HG03442 (cell line): Measurements from ENCODE around the gene SPRR1A.

Experiments used
- ATAC-seq: cut with Tn5 transposase; IDR thresholded peaks from one replicate; pipeline ENCODE4 v1.9.1; 2021; ENCODE audit warnings: mild to moderate bottlenecking, moderate library complexity; ENCODE audit not compliant: unreplicated experiment

SPRR1A gene

DNA sequence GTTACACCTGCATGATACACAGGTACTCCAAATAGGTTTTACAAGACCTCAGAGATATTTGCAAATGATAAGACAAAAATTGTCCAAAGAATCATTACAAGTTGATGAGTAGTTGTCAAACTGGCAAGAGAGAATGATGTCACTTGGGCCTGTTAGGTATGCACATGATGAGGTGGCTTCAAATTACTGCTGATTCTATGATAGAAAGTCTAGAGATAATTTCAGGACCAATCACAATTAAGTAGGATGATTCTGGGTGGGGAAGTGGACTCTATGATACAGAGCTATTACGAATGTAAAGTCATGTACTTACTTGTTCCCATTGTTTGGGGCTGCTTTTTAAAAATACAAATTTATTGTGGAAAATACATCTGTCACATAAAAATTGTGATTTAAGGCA, 41.9 kb downstream of the SPRR1A start:
- no peak for ATAC-seq

DNA sequence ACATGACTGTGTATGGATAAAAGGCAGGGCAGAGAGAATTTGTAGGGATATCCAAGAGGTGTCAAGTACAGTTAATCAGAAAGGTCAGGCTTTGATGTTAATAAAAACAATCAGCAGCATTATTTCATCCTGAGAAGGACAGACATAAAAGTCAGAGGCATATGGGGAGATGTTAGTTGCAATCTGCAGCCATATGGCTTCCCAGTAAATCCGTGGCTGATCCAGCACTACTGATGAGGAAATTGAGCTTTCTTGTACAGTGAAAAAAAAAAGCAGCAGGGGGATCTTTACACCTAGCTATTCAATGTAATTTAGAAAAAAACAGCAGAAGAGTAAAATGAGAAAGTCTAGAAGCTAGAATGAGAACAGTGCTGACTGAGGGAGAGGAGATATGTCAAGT, 44.9 kb downstream of the SPRR1A start:
- ATAC-seq: no peak

DNA sequence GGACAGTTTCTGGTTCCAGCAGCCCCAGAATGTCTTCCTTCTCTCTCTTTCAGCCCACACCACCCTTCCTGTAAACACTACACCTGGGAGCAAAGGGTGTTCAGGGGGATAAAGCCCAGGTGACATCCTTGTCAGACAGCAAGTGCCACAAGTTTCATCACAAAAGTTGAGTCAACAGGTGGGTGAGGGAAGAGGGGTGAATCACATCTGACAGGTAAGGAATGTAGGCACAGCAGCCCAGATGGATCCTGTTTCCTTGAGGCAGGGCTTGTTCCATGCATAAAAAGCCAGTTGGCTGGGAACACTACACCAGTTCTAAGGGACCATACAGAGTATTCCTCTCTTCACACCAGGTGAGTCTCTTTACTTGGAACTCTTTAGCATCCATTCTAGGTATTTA, 47.0 kb downstream of the SPRR1A start, which contains the start of gene SPRR1B:
SPRR1B (plus strand) TSS at position 309 of the 400 bp plus-strand sequence. CDS start 1,143 bp downstream, outside the sequence.
- no peak for ATAC-seq

DNA sequence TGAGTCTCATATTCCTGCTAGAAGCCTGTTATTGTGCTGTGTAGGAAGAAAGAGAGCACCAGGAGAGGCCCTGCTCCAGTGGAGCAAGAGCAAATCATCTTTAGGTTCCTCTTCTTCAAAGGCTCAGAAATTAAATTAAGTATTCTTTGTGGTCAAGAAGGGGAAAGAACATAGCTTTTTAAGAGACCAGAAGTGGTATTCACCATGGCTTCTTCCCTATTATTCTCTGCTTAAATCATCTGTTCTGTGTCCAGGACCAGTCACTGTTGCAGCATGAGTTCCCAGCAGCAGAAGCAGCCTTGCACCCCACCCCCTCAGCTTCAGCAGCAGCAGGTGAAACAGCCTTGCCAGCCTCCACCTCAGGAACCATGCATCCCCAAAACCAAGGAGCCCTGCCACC, 48.2 kb downstream of the SPRR1A start:
- ATAC-seq: no peak

DNA sequence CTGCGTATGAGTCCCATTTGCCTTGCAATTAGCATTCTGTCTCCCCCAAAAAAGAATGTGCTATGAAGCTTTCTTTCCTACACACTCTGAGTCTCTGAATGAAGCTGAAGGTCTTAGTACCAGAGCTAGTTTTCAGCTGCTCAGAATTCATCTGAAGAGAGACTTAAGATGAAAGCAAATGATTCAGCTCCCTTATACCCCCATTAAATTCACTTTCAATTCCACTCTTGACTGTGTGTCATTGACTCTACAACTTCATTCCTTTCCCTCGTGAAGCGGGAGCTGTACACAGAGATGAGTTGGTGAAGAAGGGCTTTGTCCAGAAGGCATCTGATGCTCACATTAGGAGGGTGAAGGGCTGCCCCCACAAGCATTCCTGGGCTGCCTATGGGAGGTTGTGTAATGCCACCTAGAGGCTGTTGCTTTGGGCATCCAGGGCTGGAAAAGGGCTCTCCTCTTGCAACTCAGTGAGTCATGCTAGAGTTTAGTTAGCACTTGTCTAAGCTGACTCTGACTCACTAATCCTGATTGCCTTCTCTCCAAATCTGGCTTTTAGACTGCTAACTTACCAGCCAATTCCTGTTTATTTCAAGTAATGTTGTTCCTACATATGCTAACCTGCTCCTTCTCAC, 48.9 kb downstream of the SPRR1A start:
- ATAC-seq: no peak

DNA sequence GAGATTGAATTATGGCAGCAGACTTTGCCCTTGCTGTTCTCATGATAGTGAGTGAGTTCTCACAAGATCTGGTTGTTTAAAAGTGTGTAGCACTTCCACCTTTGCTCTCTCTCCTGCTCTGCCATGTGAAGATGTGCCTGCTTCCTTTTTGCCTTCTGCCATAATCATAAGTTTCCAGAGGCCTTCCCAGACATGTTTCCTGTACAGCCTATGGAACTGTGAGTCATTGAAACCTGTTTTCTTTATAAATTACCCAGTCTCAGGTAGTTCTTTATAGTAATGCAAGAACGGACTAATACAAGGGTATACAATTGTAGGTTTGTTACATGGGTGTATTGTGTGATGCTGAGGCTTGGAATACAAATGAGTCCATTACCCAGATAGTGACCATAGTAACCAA, 51.3 kb downstream of the SPRR1A start:
- no peak for ATAC-seq
